COLO668 (cell line): Measurements from ENCODE around the gene ECI2.

Source experiments
- DNase-seq: peaks from one replicate; lab custom pipeline; 2025; ENCODE audit not compliant: unreplicated experiment; lab: John Stamatoyannopoulos, UW

Gene ECI2

GRCh38 chr6:4134841-4135664 is at the start of gene ECI2:
ECI2 (minus strand) TSS chr6:4135575; CDS start chr6:4135560, 15 bp downstream.
- peak; percentile 25 for DNase-seq

GRCh38 chr6:4180652-4181255 is 45.4 kb upstream of the ECI2 start:
- DNase-seq, result no peak

GRCh38 chr6:4179960-4180651 is 44.7 kb upstream of the ECI2 start:
- no peak for DNase-seq

- DNase-seq, result no peak
Measured at GRCh38 chr6:4178737-4179333, 43.5 kb upstream of the ECI2 start.

- no peak for DNase-seq
Measured at GRCh38 chr6:4176907-4177306, 41.5 kb upstream of the ECI2 start.

- no peak for DNase-seq
Measured at GRCh38 chr6:4174042-4174441, 38.7 kb upstream of the ECI2 start.

- no peak for DNase-seq
Measured at GRCh38 chr6:4172368-4172767, 37.0 kb upstream of the ECI2 start.

GRCh38 chr6:4170297-4170696 is 34.9 kb upstream of the ECI2 start:
- no peak for DNase-seq

- DNase-seq, result no peak
Measured at GRCh38 chr6:4169028-4169789, 33.8 kb upstream of the ECI2 start.

GRCh38 chr6:4167833-4168232 is 32.5 kb upstream of the ECI2 start:
- no peak for DNase-seq

GRCh38 chr6:4167123-4167522 is 31.7 kb upstream of the ECI2 start:
- DNase-seq, result no peak

GRCh38 chr6:4164456-4164855 is 29.1 kb upstream of the ECI2 start:
- no peak for DNase-seq

GRCh38 chr6:4164117-4164442 is 28.7 kb upstream of the ECI2 start:
- no peak for DNase-seq

GRCh38 chr6:4163408-4164116 is 28.2 kb upstream of the ECI2 start:
- DNase-seq, result no peak

- DNase-seq, result no peak
Measured at GRCh38 chr6:4162370-4162769, 27.0 kb upstream of the ECI2 start.

GRCh38 chr6:4159491-4159890 is 24.1 kb upstream of the ECI2 start:
- no peak for DNase-seq

- no peak for DNase-seq
Measured at GRCh38 chr6:4157506-4157905, 22.1 kb upstream of the ECI2 start.

- peak; percentile 45 for DNase-seq
Measured at GRCh38 chr6:4155848-4156466, 20.6 kb upstream of the ECI2 start.

GRCh38 chr6:4153514-4153985 is 18.2 kb upstream of the ECI2 start:
- no peak for DNase-seq

- no peak for DNase-seq
Measured at GRCh38 chr6:4145083-4145482, 9.7 kb upstream of the ECI2 start.
